Stimulated activated CD4-positive, alpha-beta T cell treated with anti-CD3 and anti-CD28 coated beads, Interleukin-1b, Interleukin-23, amount 100 ng/mL, for 4 hours (primary cell): Measurements from ENCODE around the gene PTPRD.

Experiments used
- DNase-seq, 2 donors: peaks; one replicate each; pipeline ENCODE4 v3.0.0-alpha.2; 2020; ENCODE audit warnings: low read depth in 2 of 2

Gene PTPRD

DNA sequence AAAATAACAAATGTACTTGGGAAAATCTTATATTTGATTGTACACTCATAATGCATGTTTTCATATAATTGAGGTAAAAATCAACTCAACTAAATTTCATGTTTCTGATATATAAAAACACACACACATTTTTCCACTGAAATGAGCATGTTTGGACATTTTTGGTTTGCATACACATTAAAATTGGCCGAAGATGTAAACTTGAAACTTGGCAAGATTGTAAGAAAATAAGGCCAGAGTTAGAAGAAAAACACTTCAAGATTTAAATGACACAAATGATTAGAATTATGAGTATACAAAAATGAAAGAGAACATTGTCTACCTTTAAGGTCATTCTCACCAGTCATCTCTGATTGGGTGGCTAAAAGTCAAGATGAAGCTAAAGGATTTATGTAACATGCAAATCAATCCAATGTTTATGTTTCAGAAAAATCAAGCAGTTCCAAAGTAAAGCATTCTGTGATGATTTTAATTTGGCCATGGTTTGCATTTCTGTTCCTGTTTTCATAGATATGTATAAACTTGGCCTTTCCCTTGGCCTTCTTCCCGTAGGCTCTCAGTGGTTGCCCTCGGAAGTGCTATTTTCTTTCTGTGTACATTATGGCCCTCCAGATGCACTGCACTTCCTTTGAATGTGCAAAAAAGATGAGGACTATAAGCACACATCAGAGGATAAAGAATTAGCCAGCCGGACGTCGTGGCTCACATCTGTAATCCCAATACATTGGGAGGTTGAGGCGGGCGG lies 1707.9 kb downstream of the PTPRD start:
- DNase-seq = no peak

DNA sequence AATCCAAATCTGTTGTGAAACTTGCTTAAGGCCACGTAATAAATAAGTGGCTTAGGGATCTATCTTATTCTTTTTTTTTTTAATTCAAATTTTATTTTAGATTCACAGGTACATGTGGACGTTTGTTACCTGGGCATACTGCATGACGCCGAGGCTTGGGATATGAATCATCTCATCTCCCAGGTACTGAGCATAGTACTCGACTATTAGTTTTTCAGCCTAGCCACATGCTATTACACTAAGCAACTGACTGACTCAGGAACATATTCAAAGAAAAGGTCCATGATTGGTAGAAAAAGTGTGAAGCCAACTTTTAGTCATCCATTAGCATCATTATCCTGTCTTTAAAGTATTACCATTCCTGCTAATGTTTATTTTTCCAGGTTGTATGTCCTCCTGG lies 1709.7 kb downstream of the PTPRD start:
- no peak for DNase-seq

DNA sequence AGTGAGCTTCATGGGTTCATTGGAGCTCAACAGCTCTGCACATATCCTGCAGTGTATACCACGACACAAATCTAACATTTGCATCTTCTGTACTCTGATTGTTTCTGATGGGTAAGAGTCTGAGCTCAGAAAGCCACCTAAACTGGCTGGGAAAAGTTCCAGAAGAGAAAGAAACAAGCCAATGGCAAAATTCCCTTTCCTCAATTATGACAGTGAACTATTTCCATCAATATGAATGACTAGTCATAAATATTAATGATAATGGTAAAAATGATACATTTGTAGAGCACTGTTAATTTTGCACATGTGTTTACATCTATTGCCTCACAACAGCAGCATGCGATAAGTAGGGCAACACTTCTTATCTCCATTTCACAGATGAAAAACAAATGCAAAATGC lies 1711.7 kb downstream of the PTPRD start:
- no peak for DNase-seq

DNA sequence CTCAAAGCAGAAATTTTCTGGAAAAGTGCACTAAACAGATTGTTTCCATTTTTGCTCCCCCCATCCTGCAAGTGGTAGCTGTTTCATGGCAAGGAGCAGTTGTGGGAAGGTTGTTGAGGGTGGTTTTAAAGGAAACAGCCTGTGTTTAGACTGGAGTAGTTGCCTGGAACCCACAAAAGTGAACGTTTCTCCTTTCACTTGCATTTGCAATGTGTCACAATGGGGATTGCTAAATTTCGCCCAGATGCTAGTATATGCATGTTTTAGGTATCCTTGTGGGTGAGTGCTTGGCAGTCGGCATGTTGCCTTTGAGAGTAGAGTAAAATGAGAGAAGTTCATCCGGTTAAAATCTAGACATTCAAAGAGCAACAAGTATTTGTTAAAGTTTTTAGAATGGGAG lies 1713.3 kb downstream of the PTPRD start:
- no peak for DNase-seq

DNA sequence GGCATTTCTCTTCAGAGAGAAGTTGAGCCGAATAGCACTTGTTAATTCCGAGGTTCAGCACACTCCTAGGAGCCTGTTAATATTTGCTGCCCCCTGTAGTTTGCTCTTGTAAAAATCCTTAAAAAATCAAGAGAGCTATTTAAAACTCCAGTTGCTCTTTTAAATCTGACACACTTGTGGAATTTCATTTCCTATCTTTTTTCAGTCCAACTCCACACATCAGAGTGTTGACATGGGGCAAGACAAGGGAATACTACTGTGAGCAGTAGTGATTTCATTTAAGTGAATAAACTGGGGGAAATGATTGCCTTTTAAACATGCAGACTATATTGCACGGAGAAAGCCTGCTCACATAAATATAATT lies 1717.0 kb downstream of the PTPRD start:
- no peak for DNase-seq

DNA sequence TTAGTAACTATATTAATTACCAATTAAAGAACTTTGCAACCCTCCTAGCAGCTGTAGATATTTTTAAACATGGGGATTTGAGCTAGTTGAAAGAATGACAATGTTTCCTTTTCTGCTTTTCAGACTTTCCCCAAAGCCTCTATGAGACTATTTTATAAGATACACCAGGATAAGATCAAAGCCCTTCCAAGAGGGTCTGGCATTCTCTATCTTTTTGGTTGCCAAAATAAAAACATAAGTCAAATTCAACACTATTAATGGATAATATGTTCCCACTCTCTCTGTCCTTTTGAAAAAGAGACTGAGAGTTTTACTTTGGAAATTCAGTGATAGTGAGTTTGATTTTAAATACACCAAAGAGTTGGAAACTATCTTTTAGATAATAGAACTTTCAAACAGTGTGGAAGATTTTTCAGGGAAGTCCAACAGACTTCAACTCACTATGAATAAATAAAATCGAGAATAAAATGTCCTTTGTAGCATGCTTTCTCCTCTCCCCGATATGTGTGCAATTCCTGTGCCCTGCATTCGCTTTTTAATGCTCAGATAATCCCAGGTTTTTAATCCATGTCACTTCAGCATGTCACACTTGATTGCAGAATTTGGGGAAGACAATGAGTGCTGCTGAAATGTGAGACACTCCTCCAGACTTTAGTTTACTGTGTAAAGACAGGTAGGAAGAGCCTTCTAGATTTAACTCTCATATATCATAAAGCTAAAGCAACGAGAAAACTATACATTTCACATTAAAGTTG lies 1717.5 kb downstream of the PTPRD start:
- no peak for DNase-seq

DNA sequence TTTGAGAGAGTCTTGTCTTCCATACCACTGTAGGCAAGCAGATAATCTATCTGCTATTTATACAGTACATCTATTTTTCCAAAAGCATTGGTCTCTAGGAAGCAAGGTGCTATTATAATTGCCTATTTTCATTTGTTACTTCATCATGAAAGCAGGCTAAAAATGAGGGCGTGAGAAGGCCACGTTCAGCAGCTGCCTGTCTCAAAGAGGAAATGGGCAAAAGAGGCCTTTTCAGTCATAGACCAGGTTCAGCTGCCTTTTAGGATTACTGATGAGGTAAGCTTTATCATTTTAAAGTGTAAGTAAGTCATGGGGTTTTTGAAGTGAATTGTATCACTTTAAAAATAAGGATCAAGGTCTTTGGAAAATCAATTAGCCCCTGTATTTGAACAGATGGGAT lies 1722.1 kb downstream of the PTPRD start:
- DNase-seq = no peak

DNA sequence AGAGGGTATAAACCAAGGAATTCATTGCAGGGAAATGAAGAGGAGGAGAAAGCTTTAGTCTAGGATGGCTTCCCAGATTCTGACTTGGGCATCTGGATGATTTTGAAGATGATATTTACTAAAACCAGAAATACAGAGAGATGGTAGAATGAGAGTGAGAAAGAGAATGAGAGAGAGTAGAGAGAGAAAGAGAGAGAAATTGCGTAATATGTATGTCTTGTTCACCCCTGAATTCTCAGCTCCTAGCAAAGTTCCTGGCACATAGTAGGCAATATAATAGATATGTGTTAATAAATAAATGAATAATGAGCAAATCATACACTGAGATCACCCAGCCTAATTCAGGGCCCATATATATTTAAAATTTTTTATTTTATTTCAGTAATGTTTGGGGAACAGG lies 1723.7 kb downstream of the PTPRD start:
- DNase-seq = no peak

DNA sequence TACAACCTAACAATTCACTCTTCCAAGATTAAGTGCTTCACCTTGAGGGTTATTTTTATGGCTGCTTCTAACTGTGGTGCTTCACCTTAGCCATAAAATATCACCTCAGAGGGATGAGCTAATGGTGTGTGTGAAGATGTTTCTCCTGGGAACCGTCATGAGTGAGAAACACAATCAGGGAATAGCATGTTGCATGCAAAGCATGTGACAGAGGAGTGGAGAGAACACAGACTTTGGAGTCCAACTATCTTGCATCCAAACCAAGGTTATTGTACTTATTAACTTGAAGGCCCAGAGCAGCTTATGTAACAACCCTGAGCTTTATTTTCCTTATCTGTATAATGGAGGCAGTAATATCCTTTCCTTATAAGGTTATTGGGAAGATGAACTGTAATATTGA lies 1724.2 kb downstream of the PTPRD start:
- DNase-seq = no peak

DNA sequence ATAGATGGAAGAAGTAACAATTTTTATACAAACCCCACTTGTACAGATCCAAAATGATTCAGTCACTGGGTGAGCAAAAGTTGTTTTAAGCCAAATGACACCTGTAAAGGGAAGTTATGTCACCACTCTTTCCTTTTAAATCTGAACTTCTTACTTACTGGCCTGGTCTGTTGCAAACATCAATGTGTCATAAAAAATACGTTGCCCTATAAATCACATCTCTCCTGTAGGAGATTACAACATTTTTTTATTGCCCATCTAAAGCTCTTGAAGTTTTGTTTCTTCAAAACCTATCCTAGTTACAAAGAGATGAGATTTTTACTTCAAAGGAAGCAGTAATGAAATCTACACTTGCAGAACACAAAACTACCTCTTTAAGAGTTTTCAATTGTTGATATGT lies 1725.4 kb downstream of the PTPRD start:
- DNase-seq = no peak

DNA sequence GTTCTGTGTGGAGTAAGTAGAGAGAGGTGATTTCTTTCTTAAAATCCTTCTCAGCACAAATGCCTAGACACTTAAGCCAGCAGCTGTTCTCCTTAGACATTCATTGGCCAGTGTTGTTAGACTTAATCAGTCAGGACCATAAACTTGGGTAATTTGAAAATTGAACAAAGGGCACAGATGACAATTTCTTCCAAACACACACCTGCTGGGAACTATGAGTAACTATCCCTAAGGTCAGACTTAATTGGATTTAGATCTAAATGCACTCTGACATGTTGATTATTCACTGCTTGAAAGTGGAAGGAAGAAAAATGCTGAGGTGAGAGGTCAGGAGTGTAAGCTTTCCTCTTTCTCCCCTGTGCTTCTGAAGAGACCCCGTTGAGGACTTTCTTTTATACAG lies 1729.5 kb downstream of the PTPRD start:
- no peak for DNase-seq

DNA sequence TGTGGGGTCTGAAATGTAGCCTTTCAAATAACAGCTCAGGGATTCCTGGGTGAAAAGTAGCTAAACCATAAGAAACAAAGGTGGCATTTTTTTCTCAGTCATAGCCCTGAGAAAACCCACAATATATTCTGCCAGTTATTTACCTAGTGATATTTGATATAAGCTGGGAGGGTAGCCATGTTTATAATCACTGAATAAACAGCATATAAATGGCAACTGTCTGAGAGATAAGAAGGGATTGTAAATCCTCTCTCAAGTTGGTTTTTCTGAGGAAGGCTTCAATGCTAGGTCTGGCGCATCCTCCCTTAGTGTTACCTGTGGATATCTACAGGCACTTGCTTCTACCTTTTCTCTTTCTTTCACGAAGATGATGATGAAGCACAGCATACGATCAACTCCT lies 1732.7 kb downstream of the PTPRD start:
- DNase-seq = no peak

DNA sequence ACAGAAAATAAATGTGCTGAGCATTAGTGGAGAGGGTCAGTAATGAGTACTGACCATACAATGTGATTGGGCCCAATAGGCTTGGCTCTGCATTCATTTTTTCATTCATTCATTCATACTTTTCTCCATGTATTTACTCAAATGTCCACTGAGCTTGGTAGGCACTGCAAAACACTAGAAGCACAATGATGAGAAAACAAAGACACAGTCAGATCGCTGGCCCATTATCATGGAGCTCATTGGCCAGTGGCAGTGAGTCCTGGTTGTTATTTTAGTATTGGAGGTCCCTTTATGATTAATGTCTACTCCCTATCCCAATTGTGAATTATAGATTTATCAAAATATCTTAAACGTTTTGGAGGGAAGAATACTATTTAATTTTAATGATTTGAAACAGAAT lies 1733.5 kb downstream of the PTPRD start:
- no peak for DNase-seq

DNA sequence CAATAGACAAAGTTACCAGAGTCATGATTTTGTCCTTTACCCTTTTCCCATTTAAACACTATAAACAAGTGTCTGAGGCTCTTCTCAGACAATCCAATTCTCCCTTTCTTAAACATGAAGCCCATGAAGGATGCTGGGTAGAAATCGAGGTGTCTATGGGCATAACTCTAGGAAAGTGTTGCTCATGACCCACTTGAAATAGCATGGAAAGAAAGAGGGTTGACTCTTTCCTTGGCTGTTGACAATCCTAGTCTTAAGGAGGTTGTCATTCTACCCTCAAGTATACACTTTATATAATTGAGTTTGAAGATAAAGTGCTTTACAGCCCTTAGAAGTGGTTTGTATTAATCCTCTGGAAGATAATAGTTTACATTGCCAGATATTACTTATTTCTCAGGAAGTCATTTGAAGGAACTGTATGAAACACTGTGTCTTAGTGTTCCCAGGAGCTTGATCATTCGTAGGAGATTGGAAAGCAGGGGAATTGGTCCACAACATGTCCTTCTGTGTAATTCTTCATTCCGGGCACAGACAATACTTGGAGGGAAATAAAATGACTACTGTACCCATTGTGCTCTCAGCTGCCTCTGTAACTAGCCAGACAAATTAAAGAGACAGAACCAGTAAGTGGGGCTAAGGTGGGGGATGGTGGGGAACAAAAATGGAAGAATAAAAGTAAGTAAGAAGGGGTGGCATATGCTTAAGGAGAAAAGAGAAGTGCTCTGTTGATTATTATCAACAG lies 1734.9 kb downstream of the PTPRD start:
- no peak for DNase-seq

DNA sequence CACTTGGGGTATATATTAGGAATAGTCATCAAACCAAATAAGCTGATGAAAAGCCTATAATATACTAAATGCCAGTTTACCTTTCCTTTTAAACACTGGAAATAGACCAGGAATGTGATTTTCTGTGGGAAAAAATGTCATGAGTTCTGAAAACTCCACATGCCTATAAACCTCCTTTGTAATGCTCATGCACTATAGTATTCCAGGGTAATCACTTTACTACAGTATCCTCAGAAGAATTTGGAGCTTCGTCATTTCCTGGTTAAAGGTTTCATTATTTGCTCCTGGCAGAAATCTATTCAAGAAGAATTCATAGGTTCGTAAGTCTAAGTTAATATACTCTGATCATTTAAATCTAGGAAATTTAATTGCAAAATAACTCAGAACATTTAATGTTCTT lies 1736.5 kb downstream of the PTPRD start:
- no peak for DNase-seq

DNA sequence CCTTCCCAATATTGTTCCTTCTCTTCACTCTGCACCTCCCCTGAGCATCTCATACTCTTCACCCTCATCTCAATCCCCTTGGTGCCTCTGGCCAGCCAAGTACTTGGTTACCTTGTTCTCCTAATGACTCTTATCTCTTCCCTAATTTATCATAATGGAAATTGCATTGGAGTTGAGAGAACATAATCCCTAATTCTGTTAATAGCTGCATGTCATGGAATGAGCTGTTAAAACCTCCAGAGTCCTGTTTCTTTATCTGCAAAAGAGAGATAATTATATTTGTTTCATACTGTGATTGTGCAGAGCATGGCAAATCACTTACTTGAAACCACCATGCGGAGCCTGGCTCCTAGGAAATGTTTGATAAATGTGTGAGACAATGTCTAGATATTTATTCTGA lies 1738.3 kb downstream of the PTPRD start:
- no peak for DNase-seq

DNA sequence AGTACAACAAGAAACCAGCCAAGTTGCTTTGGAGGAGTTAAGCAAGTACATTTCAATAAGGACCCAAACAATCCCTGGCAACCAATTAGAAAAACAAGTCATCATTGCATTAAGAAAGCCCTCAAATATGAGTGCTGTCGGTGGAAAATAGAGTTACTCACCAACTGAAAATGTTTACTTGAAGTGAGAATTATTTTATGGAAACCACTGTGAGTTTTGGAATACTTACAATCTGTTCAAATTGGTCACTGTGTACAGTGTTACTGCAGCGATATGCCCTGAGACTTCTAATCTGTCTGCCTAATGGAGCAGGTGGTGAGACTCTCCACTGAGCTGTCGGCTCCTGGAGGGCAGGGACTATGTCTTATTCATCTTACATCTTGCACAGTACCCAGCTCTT lies 1740.0 kb downstream of the PTPRD start:
- DNase-seq = no peak

DNA sequence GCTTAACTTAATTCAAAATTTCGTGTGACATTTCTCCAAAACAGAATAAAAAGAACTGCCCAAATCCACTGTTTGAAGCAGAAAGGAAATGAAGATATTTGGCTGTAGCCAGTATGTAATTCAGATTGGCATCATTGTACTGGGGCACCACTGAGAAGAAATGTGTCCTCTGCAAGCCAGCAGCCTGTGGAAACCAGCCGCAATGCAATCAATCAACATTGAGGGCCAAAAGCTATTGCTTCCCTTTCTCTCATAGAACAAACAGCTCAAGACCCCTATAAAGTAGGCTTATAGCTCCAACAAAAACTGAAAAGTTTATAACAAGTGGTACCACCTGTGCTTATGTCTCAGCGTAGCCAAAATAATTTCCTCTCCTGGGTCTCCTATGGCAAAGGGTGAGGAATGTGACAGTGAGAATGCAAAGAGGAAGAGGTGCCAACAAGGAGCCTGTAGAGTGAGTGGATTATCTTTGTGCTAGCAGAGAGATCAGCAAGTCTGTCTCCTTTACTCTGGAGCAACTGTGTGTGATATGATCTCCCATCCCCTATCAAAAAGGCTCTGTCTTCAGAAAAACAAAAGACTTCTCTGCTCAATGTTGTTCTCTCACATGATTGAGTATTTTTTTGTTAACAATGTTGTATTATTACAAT lies 1740.9 kb downstream of the PTPRD start:
- no peak for DNase-seq

DNA sequence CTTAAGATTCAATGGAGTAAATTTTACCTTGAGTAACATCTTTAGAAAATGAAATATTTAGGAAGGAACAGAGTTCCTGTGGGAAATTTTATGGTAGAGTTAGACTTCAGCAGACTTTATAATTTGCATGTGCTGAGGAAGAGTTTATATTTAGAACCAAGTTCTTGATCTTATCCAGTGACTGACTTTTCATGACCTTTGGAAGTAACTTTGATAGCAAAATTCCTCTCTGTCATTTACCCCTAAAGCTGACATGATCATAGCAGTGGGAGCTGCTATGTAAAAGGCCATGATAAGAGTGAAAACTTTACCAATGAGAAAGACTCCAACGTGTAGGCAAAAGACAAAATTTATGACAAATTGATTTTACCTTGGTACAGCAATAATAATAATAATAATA lies 1741.4 kb downstream of the PTPRD start:
- no peak for DNase-seq

DNA sequence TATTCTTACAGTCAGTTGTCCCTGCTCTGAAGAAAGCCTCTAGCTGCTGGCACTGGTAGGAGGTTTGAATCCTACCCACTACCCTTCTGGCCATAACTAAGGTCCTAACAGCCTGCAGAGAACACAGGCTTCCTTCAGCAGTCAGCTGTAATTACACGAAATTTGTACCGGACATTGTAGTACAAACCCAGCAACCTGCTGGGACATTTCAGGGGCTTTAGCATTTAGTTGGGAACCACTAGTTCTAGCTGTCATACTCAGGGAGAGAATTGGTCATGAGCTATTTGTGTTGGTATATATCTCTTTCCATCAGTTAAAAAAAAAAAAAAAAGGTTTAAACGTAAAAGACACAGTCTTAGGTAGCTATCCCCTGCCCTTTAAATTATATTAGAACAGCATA lies 1743.0 kb downstream of the PTPRD start:
- no peak for DNase-seq

DNA sequence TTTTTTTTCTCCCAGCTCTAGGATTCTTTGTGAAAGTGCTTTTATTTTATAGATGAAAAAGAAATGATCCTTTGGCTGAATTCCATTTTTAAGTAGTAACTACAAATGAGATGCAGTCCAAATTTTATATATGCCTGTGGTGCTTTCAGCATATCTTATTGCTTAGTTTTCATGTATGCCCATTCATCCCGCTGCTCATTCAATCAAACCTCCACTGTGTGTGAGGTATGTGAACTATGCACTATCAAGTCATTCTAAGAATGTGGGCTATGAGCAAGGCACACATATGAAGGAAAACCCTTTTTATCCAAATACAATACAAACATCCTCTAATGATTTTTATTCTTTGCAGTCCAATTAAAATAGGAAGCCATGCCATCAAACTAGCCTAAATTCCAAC lies 1744.2 kb downstream of the PTPRD start:
- no peak for DNase-seq

DNA sequence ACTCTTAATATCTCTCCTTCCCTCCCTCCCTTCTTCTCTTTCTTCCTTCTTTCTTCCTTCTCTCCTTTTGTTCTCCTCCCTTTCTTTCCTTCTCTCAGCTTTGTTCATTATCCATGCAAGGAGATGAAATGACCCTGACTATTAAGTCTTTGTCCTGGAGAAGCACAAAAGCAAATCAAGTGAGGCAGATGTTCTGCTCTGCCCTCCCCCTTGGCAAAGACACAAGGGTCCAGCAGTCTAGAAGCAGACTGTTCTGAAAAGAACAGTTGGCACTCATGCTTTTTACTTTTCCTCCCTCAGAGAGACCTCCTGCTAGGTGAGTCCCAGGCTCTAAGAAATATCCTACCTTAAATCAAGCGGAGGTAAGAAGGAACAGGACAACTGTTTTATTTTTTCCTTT lies 1745.7 kb downstream of the PTPRD start:
- no peak for DNase-seq

DNA sequence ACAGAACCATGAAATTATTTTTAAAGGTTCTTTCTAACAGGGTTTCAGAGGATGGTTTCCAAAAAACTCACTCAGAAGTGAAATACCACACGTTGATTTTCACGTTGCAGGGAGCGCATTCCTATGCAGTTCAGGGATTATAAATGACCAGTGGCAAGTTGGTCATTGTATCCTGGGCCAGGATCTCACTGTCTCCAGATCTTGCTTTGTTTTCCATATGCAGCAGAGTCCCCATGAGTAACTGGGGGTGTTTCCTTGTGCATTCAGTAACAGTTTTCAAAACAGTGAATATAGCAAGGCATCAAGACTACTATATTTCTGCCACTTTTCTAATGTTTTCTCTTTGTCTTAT lies 1748.3 kb downstream of the PTPRD start:
- DNase-seq = no peak
